AG09309 (cell line): ENCODE measurements around the gene TSPAN15.

Experiments used
- DNase-seq: peaks from one replicate; pipeline ENCODE4 v3.0.0-alpha.2; 2010; ENCODE audit warnings: low read depth
- H3K4me3 ChIP-seq: 2 replicates; pipeline ENCODE4 v1.5.1; 2011; ENCODE audit warnings: mild to moderate bottlenecking, low read depth, low read length, moderate library complexity; ENCODE audit not compliant: control insufficient read depth
- TF ChIP-seq, protein P1 (sequence below): IDR thresholded peaks from 2 replicates; pipeline ENCODE4 v1.5.1; 2011; ENCODE audit warnings: mild to moderate bottlenecking, low read depth, low read length, inconsistent platforms; ENCODE audit not compliant: insufficient read depth, control insufficient read depth; ENCODE audit errors: missing control alignments

The TSPAN15 gene

DNA sequence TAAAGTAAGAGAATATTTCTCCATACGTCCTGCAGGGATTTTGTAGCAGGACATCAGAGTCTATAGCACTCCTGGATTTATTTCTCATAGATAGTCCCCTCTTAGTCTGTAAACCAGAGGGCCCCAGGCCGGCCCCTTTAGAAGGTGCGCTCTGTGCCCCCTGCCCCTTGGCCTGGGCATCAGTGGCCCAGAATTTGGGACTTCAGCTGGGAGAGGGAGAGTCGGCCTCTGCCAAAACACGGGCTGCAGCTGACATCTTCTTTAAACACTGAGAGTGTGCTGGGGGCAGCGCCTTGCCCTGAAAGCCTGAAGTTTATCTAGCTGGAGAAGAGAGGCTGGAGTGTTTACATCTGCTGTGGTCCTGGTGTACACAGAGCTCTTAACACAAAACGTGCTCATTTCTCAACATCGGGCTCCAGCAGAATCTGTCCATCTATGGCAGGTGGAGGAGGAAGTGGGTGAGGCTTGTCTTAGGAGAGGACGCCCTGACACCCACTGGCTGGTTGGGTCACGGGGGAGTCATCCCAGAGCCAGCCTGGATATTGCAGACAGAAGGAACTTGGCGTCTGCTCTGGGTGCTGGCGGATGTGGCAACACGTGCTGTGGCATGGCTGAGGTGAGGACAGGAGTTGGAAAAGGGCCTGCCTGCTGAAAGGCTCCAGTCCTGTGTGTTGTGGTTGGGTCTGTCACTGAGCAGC is 29.5 kb upstream of the TSPAN15 start:
- TF ChIP-seq, protein P1, sequence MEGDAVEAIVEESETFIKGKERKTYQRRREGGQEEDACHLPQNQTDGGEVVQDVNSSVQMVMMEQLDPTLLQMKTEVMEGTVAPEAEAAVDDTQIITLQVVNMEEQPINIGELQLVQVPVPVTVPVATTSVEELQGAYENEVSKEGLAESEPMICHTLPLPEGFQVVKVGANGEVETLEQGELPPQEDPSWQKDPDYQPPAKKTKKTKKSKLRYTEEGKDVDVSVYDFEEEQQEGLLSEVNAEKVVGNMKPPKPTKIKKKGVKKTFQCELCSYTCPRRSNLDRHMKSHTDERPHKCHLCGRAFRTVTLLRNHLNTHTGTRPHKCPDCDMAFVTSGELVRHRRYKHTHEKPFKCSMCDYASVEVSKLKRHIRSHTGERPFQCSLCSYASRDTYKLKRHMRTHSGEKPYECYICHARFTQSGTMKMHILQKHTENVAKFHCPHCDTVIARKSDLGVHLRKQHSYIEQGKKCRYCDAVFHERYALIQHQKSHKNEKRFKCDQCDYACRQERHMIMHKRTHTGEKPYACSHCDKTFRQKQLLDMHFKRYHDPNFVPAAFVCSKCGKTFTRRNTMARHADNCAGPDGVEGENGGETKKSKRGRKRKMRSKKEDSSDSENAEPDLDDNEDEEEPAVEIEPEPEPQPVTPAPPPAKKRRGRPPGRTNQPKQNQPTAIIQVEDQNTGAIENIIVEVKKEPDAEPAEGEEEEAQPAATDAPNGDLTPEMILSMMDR: no peak
- no peak overlapping the region for H3K4me3 ChIP-seq
- no peak for DNase-seq

DNA sequence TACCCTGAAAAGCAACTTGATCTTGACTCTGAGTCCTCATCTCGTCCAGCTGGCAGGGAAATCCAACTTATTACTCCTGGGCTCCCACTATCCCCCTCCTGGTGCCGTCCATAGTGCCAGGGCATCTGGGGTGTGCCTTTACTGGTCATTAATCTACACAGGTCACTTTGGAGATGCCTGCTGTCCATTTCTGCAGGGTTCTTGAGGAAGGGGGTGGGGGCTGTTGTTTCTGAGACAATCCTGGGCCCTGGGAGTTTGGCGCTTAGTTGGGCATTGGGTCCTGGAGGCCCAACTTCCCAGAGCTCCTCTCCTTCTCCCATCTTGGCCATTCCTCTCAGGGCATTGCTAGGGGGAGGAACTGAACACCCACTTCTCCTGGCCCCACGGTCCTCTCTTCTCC is 28.6 kb upstream of the TSPAN15 start:
- no peak overlapping the region for H3K4me3 ChIP-seq
- TF ChIP-seq, protein P1: no peak
- DNase-seq: no peak

DNA sequence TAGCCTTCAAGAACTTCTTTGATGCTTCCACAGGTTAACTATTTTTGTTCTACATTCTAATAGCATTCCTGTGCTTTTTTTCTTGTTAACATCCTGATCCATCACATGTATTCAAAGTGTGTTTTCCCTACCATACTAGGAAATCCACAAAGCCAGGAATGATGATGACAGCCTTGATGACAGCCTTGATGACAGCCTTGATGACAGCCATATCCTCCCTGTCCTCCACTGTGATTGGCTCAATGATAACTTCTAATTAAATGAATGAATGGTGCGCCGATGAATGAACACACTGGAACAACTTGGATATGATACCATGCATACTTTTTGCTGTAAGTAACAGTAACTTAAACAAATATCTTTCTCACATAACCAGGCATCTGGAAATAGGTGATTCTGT is 26.2 kb upstream of the TSPAN15 start:
- H3K4me3 ChIP-seq: no peak overlapping the region
- TF ChIP-seq, protein P1: no peak
- no peak for DNase-seq

DNA sequence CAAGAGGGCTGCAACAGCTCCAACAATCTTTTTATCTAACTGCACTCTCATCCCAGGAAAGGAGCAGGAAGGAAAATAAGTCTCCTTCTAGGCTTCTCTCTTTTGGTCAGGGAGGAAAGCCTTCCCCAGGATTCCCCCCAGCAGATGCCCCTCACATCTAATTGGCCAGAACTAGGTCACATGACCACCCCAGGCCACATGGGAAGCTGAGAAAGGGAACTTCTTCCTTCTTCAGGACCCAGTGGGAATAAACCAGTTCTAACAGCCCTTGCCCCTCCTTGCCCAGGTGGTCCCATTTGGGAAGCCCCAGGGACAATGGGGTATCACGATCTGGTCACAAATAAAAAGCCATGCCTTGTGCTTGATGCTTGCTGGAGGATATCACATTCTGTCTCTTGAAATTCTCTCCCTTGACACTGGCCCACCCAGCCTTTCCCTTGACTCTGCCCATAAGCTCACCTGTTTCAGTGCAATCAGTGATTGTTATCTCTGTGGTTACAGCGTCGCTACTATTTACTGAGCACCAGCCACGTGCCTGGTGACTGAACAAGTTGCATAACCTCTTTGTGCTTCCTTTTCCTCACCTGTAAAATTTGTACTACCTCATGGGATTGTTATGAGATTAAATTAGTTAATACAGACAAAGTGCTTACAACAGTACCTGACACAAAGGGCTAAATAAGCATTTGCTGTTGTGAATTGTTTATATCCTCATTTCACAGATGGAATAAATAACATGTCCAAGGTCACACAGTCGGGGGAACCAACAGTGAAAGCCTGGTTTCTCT is 25.6 kb upstream of the TSPAN15 start:
- TF ChIP-seq, protein P1: no peak
- no peak for DNase-seq
- H3K4me3 ChIP-seq: no peak overlapping the region

DNA sequence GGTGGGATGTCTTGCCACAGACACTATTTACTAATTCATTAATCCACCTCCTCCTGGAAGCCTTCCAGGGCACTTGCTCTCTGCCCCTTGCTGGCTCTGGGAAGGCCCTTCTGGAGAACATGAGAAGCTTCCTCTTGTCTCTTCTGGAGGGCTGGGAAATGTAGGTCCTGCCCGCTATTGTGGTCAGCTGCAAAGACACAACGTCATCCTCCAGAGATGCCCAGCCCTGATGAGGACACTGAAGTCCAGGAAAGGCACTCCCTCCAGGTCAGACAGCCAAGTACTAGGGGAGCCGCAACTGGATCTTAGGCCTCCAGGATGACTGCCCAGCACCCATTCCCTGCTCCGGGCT is 24.9 kb upstream of the TSPAN15 start:
- no peak for DNase-seq
- TF ChIP-seq, protein P1: no peak
- no peak overlapping the region for H3K4me3 ChIP-seq

DNA sequence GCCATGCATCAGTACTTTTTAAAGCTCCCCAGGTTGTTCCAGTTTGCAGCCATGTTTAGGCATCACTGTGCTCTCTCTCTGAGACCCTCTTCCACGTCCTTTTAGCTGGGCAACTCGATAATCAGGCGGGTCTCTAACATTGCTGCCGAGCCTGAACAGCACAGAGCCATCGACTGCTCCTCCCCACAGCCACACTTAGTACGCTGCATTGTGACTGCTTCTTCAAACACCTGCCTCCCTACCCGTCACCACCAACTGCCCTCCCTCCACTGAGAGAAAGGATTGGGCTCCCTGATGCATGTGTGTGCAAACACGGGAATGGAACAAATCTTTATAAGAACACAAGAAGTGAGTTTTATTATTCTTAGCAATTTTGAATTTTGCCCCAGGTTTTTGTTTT is 23.1 kb upstream of the TSPAN15 start:
- no peak for DNase-seq
- TF ChIP-seq, protein P1: no peak
- H3K4me3 ChIP-seq: no peak overlapping the region
